ENCODE data around the gene SPRYD7. TPM values are rescaled to one million over a fixed set of nuclear protein-coding genes. Genes with fewer than 3 reads are reported as not detected.

The SPRYD7 gene
- total and polyA plus RNA-seq, 2 of the 13 experiments (the other 11 are each of a cell fraction or from before 2014, with no cell fraction given): 2.7 to 5.9 TPM

GRCh38 chr13:49936075-49936967 lies at the start of gene SPRYD7 (continued):
- TF ChIP-seq MTERF4 (CRISPR knock-in tag; IDR thresholded peaks at IDR 0.05): peak; percentile 82; the same call in 1 of the 2 replicates
- TF ChIP-seq ZNF570 (CRISPR knock-in tag; IDR thresholded peaks at IDR 0.05; ENCODE audit: borderline replicate concordance): no peak
- no peak; the same call in 1 of the 2 replicates for TF ChIP-seq ZBTB3 (CRISPR knock-in tag; IDR thresholded peaks at IDR 0.05; ENCODE audit: borderline replicate concordance, low read depth)
- TF ChIP-seq PHF8 (CRISPR knock-in tag; IDR thresholded peaks at IDR 0.05): peak; percentile 89
- peak; percentile 54 for TF ChIP-seq RBM39 (IDR thresholded peaks at IDR 0.05; ENCODE audit: low read depth, low read length, poor library complexity, severe bottlenecking)
- TF ChIP-seq ZSCAN31 (CRISPR knock-in tag; IDR thresholded peaks at IDR 0.05; ENCODE audit: low read depth): peak; percentile 77
- peak; percentile 90; the same call in 1 of the 2 replicates for TF ChIP-seq ZNF333 (CRISPR knock-in tag; IDR thresholded peaks at IDR 0.05; ENCODE audit: borderline replicate concordance)
- TF ChIP-seq U2AF1 (optimal IDR thresholded peaks at IDR 0.05; ENCODE audit: low read depth, low read length): no peak
- no peak for TF ChIP-seq STAT5B (CRISPR knock-in tag; IDR thresholded peaks at IDR 0.05)
- TF ChIP-seq, protein P1, sequence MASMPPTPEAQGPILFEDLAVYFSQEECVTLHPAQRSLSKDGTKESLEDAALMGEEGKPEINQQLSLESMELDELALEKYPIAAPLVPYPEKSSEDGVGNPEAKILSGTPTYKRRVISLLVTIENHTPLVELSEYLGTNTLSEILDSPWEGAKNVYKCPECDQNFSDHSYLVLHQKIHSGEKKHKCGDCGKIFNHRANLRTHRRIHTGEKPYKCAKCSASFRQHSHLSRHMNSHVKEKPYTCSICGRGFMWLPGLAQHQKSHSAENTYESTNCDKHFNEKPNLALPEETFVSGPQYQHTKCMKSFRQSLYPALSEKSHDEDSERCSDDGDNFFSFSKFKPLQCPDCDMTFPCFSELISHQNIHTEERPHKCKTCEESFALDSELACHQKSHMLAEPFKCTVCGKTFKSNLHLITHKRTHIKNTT (CRISPR knock-in tag; IDR thresholded peaks at IDR 0.05): no peak
- no peak for TF ChIP-seq RAD51 (IDR thresholded peaks at IDR 0.05; ENCODE audit: borderline replicate concordance)
- peak; percentile 52 for TF ChIP-seq ARNTL (CRISPR knock-in tag; IDR thresholded peaks at IDR 0.05)
- TF ChIP-seq ISX (CRISPR knock-in tag; conservative IDR thresholded peaks at IDR 0.05): no peak
- TF ChIP-seq ZNF496 (CRISPR knock-in tag; IDR thresholded peaks at IDR 0.05; ENCODE audit: insufficient replicate concordance): no peak
- no peak for TF ChIP-seq SNRNP70 (IDR thresholded peaks at IDR 0.05; ENCODE audit: low read depth, low read length)
- TF ChIP-seq NFATC3 (CRISPR knock-in tag; IDR thresholded peaks at IDR 0.05): no peak
- no peak for TF ChIP-seq KDM6A (CRISPR knock-in tag; IDR thresholded peaks at IDR 0.05; ENCODE audit: low read depth)
- TF ChIP-seq ZNF766 (CRISPR knock-in tag; IDR thresholded peaks at IDR 0.05; ENCODE audit: borderline replicate concordance): 0 out of 2 replicates have a peak, but pooled peaks have one; percentile 78
- peak; percentile 71; the same call in 1 of the 2 replicates for TF ChIP-seq IRF9 (CRISPR knock-in tag; IDR thresholded peaks at IDR 0.05; ENCODE audit: borderline replicate concordance)
- TF ChIP-seq FOXA1 (IDR thresholded peaks at IDR 0.05): no peak
- TF ChIP-seq FOXA1 (CRISPR knock-in tag; IDR thresholded peaks at IDR 0.05): peak; percentile 22; the same call in 1 of the 2 replicates
- TF ChIP-seq ZBTB42 (CRISPR knock-in tag; IDR thresholded peaks at IDR 0.05): 0 out of 2 replicates have a peak, but pooled peaks have one; percentile 37
- TF ChIP-seq MAF1 (CRISPR knock-in tag; IDR thresholded peaks at IDR 0.05; ENCODE audit: borderline replicate concordance): no peak
